Measurements from ENCODE around the gene NAALADL2.

The NAALADL2 gene

GRCh38 chr3:174883881-174884675, 24.9 kb downstream of the NAALADL2 start:
- no peak for DNase-seq (ENCODE audit: low read depth, low spot score)
- no peak overlapping the region for H3K4me3 ChIP-seq (ENCODE audit: low read length)

- no peak overlapping the region for H3K4me3 ChIP-seq (ENCODE audit: low read length)
- DNase-seq (ENCODE audit: low read depth, low spot score), result no peak
Measured at GRCh38 chr3:174884776-174885568, 25.8 kb downstream of the NAALADL2 start.

DNA sequence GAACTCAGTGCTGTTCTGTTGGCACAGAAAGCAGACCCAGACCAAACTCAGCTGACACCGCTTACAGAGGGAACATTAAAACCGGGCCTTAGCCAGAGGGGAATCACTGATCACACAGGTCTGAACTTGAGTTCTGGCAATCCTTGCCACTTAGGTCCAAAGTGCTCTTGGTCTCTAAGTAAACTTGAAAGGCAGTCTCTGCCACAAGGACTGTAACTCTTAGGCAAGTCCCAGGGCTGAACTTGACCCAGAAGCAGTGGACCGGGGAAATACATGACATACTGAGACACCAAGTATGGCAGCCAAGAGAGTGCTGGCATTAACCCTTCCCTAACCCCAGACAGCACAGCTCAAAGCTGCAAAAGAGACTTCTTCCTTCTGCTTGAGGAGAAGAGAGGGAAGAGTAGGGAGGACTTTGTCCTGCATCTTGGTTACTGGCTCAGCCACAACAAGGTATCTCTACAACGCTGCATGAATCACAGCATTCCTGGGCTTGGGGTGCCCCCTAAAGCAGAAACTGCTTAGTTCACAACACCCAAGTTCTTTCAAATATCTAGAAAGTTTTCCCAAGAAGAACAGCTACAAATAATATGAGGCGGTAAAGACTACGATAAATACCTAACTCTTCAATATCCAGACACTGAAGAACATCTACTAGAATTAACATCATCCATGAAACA, 32.5 kb downstream of the NAALADL2 start:
- no peak overlapping the region for H3K4me3 ChIP-seq (ENCODE audit: low read length)
- no peak for DNase-seq (ENCODE audit: low read depth, low spot score)

DNA sequence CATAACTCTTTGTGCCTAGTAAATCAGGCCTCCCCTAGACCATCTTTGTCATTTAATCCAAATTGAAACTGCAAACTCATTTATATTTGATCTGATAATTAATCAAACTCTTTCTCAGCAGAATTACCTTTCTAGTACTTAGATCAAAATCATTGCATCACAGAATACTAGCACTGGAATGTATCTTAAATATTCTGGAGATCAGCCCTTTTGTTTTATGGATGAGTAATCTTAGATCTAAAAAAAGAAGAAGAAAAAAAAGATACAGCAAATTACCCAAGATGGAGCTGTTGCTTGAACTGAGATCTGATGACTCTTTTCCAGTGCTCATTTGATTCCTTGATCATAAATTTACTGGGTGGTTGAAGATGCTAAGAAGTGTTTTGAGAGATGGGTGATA, 47.9 kb downstream of the NAALADL2 start:
- DNase-seq (ENCODE audit: low read depth, low spot score), result no peak
- H3K4me3 ChIP-seq (ENCODE audit: low read length), result no peak overlapping the region

GRCh38 chr3:174907628-174908407, 48.7 kb downstream of the NAALADL2 start:
- no peak for DNase-seq (ENCODE audit: low read depth, low spot score)

GRCh38 chr3:174931473-174932353, 72.6 kb downstream of the NAALADL2 start:
- DNase-seq (ENCODE audit: low read depth, low spot score), result no peak
- no peak overlapping the region for H3K4me3 ChIP-seq (ENCODE audit: low read length)

More at GRCh38 chr3:174907628-174908407, 48.7 kb downstream of the NAALADL2 start:
- no peak overlapping the region for H3K4me3 ChIP-seq (ENCODE audit: low read length)

GRCh38 chr3:174936590-174936989, 77.5 kb downstream of the NAALADL2 start:
- no peak overlapping the region for H3K4me3 ChIP-seq (ENCODE audit: low read length)
- no peak for DNase-seq (ENCODE audit: low read depth, low spot score)

DNA sequence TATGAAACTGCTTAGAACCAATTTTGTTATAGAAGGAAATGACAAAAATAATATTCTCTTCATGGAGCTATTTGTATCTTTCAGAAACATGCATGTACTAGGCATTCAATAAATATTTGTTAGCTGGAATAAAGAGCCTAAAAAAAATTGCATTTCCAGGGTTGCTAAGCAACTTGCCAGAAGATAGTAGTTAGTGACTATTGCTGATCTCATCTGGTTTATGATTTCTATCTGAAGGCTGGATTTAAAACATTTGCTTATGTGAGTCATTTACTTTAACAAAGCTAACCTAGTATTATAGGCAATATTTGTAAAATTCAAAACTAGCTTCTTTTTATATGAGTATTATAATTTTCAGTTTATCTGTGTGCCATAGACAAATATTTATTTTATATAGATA, 78.3 kb downstream of the NAALADL2 start:
- DNase-seq (ENCODE audit: low read depth, low spot score), result no peak
- H3K4me3 ChIP-seq (ENCODE audit: low read length), result no peak overlapping the region

DNA sequence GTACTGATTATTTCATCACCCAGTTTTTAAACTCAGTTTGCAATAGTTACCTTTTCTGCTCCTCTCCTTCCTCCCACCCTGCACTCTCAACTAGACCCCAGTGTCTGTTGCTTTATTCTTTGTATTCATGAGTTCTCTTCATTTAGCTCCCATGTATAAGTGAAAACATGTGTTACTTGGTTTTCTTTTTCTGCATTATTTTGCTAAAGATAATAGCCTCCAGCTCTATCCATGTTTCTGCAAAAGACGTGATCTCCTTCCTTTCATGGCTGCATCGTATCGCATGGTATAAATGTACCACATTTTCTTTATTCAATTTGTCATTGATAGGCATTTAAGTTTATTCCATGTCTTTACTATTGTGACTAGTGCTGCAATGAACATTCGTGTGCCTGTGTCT, 79.0 kb downstream of the NAALADL2 start:
- no peak for DNase-seq (ENCODE audit: low read depth, low spot score)
- H3K4me3 ChIP-seq (ENCODE audit: low read length), result no peak overlapping the region

- H3K4me3 ChIP-seq (ENCODE audit: low read length), result no peak overlapping the region
- DNase-seq (ENCODE audit: low read depth, low spot score), result no peak
Measured at GRCh38 chr3:174940151-174940550, 81.0 kb downstream of the NAALADL2 start.

DNA sequence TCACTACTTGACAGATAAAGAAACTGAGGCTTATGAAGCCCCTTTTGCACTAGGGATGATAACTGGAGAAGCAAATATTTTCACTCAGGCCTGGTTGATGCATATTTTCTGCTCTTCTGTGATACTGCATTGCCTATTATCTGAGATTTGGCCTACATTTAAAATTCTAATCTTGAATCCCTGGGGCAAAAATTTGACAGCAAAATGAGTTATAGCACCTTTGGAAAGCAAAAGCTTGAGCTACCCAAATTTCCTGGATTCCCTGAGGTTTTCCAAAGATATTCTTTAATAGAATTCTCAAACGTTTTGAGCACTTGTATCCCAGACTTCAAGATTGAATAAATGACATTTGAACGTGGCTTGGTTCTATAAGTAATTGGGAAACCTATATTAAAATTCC, 86.1 kb downstream of the NAALADL2 start:
- no peak for DNase-seq (ENCODE audit: low read depth, low spot score)
- no peak overlapping the region for H3K4me3 ChIP-seq (ENCODE audit: low read length)

DNA sequence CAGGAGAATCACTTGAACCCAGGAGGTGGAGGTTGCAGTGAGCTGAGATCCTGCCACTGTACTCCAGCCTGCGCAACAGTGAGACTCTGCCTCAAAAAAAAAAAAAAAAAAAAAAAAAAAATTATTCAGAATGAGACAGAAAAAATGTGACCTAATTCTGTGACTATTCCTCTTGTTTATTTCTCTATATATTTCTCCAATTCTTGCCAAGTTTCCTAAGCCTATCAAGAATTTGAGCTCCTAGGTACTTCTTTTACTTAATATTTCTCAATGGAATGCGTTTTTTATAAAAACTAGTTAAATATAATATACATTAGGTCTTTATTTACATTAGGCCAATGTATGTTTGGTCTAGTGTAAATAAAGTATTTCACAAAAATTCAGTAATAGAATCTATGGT, 86.8 kb downstream of the NAALADL2 start:
- DNase-seq (ENCODE audit: low read depth, low spot score), result no peak
- no peak overlapping the region for H3K4me3 ChIP-seq (ENCODE audit: low read length)

DNA sequence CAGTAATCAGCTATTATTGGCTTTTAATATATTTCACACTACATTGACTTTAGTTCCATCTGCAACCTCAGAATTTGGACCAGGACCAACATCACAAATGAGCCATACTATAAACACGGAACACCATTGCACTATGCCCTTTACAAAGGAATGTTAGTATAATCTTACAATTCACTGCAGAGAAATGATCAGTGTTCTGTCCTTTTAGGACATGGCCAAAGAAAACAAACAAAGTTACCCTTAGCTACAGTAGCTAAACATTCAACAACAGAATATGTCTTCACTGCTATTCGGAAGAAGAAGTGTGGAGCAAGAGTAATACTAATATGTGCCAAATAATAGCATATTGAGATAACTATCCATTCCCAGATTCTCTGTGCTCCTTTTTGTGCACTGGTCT, 90.4 kb downstream of the NAALADL2 start:
- no peak for DNase-seq (ENCODE audit: low read depth, low spot score)
- no peak overlapping the region for H3K4me3 ChIP-seq (ENCODE audit: low read length)

GRCh38 chr3:174951034-174951433, 91.9 kb downstream of the NAALADL2 start:
- DNase-seq (ENCODE audit: low read depth, low spot score), result no peak
- no peak overlapping the region for H3K4me3 ChIP-seq (ENCODE audit: low read length)

DNA sequence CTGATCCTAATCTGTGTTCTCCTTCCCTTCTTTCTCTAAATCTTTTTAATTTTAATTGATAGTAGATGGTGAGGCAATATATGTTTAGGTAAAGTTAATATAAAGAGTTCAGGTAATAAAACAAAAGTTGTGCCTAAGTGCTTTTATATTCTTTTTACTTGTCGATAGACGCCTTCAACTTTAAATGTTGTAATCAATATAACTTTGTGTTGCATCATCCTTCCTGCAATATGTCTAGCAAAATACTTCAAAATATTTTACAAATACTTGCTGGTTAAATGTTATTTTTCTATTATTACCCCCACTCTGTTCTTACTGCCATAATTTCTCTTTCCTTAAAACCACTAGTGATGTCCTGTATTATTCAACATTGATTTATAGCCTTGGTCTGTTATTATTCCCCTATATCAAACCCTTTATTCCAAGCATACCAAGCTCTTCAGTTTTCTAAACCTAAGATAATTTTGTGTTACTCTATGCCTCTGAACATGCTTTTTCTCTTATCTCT, 92.4 kb downstream of the NAALADL2 start:
- H3K4me3 ChIP-seq (ENCODE audit: low read length), result no peak overlapping the region
- DNase-seq (ENCODE audit: low read depth, low spot score), result no peak

DNA sequence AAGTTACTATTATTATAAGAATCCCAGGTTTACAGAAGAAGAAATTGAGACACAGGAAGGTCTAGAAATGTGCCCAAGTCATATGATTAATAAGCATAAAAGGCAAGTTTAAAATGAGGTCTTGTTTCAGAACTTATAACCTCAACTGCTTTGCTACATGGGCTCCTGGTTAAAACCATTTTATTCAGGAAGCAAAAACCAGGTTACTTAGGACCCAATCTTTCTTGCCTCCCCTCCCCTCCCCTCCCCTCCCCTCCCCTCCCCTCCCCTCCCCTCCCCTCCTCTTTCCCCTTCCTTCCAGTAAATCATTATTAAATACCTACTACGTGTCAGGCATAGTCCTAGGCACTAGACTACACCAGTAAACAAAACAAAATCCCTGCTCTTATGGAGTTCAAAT, 93.9 kb downstream of the NAALADL2 start:
- no peak overlapping the region for H3K4me3 ChIP-seq (ENCODE audit: low read length)
- no peak for DNase-seq (ENCODE audit: low read depth, low spot score)

- DNase-seq (ENCODE audit: low read depth, low spot score), result no peak
- no peak overlapping the region for H3K4me3 ChIP-seq (ENCODE audit: low read length)
Measured at GRCh38 chr3:174955513-174956016, 96.4 kb downstream of the NAALADL2 start.

- no peak overlapping the region for H3K4me3 ChIP-seq (ENCODE audit: low read length)
- no peak for DNase-seq (ENCODE audit: low read depth, low spot score)
Measured at GRCh38 chr3:174957081-174957480, 97.9 kb downstream of the NAALADL2 start.
